Measurements from ENCODE around the gene PILRB.
"Not testable (repeated sequence)": the region's sequence is repeated elsewhere in the genome, so short reads cannot be mapped to it uniquely, and the experiment has no call there.

The PILRB gene

GRCh38 chr7:100369105-100369504, 11.2 kb downstream of the PILRB start:
- no peak for DNase-seq (ENCODE audit: low read depth, low spot score)
- H3K4me3 ChIP-seq (ENCODE audit: insufficient read length, low read depth) = no peak overlapping the region

GRCh38 chr7:100370303-100370702, 12.4 kb downstream of the PILRB start:
- peaks cover 24% of the 10 kb centered on the region for H3K36me3 ChIP-seq (ENCODE audit: insufficient read depth, insufficient read length, low read length)
- peak; percentile 87 for DNase-seq (ENCODE audit: low read depth, low spot score)
- no peak overlapping the region for H3K4me3 ChIP-seq (ENCODE audit: insufficient read length, low read depth)
- no peak overlapping the region for H3K9ac ChIP-seq (ENCODE audit: insufficient read length, low read depth)
- H3K4me1 ChIP-seq (ENCODE audit: insufficient read depth, insufficient read length) = peaks cover 24% of the 10 kb centered on the region
- no peak for TF ChIP-seq YY1 (IDR thresholded peaks at IDR 0.05; ENCODE audit: insufficient read depth, insufficient read length)
- no peak for TF ChIP-seq ZNF274 (IDR thresholded peaks at IDR 0.05; ENCODE audit: low read depth, low read length)
- TF ChIP-seq SUZ12 (IDR thresholded peaks at IDR 0.05; ENCODE audit: extremely low read depth, insufficient read depth, insufficient read length) = no peak
- no peaks in the 10 kb centered on the region for H3K9me3 ChIP-seq (ENCODE audit: insufficient read depth, low read length)
- no peaks in the 10 kb centered on the region for H3K27me3 ChIP-seq (ENCODE audit: insufficient read depth, insufficient read length)

More at GRCh38 chr7:100369105-100369504, 11.2 kb downstream of the PILRB start:
- H3K27me3 ChIP-seq (ENCODE audit: insufficient read depth, insufficient read length) = no peaks in the 10 kb centered on the region
- H3K9me3 ChIP-seq (ENCODE audit: insufficient read depth, low read length) = no peaks in the 10 kb centered on the region
- H3K4me1 ChIP-seq (ENCODE audit: insufficient read depth, insufficient read length) = peaks cover 16% of the 10 kb centered on the region
- peak overlapping the region; percentile 36 for H3K9ac ChIP-seq (ENCODE audit: insufficient read length, low read depth)
- peaks cover 33% of the 10 kb centered on the region for H3K36me3 ChIP-seq (ENCODE audit: insufficient read depth, insufficient read length, low read length)
- TF ChIP-seq ZNF274 (IDR thresholded peaks at IDR 0.05; ENCODE audit: low read depth, low read length) (no peak), SUZ12 (IDR thresholded peaks at IDR 0.05; ENCODE audit: extremely low read depth, insufficient read depth, insufficient read length) (no peak), YY1 (IDR thresholded peaks at IDR 0.05; ENCODE audit: insufficient read depth, insufficient read length) (no peak)

- Histone ChIP-seq H3K36me3 (ENCODE audit: insufficient read depth, insufficient read length, low read length) (peaks cover 24% of the 10 kb centered on the region), H3K27me3 (ENCODE audit: insufficient read depth, insufficient read length) (no peaks in the 10 kb centered on the region), H3K9ac (ENCODE audit: insufficient read length, low read depth) (no peak overlapping the region), H3K9me3 (ENCODE audit: insufficient read depth, low read length) (no peaks in the 10 kb centered on the region), H3K4me3 (ENCODE audit: insufficient read length, low read depth) (no peak overlapping the region), H3K4me1 (ENCODE audit: insufficient read depth, insufficient read length) (peaks cover 24% of the 10 kb centered on the region)
- DNase-seq (ENCODE audit: low read depth, low spot score) = no peak
- no peak for TF ChIP-seq YY1 (IDR thresholded peaks at IDR 0.05; ENCODE audit: insufficient read depth, insufficient read length)
- TF ChIP-seq ZNF274 (IDR thresholded peaks at IDR 0.05; ENCODE audit: low read depth, low read length) = no peak
- no peak for TF ChIP-seq SUZ12 (IDR thresholded peaks at IDR 0.05; ENCODE audit: extremely low read depth, insufficient read depth, insufficient read length)
Observed at GRCh38 chr7:100370746-100371145, 12.8 kb downstream of the PILRB start.

GRCh38 chr7:100371561-100372171, 13.7 kb downstream of the PILRB start:
- H3K4me3 ChIP-seq (ENCODE audit: insufficient read length, low read depth) = no peak overlapping the region
- TF ChIP-seq ZNF274 (IDR thresholded peaks at IDR 0.05; ENCODE audit: low read depth, low read length) = no peak
- TF ChIP-seq SUZ12 (IDR thresholded peaks at IDR 0.05; ENCODE audit: extremely low read depth, insufficient read depth, insufficient read length) = no peak
- TF ChIP-seq YY1 (IDR thresholded peaks at IDR 0.05; ENCODE audit: insufficient read depth, insufficient read length) = no peak
- no peaks in the 10 kb centered on the region for H3K27me3 ChIP-seq (ENCODE audit: insufficient read depth, insufficient read length)
- no peak overlapping the region for H3K9ac ChIP-seq (ENCODE audit: insufficient read length, low read depth)
- H3K36me3 ChIP-seq (ENCODE audit: insufficient read depth, insufficient read length, low read length) = peaks cover 18% of the 10 kb centered on the region
- H3K9me3 ChIP-seq (ENCODE audit: insufficient read depth, low read length) = no peaks in the 10 kb centered on the region
- H3K4me1 ChIP-seq (ENCODE audit: insufficient read depth, insufficient read length) = peaks cover 24% of the 10 kb centered on the region
- DNase-seq (ENCODE audit: low read depth, low spot score) = no peak

GRCh38 chr7:100372256-100372655, 14.3 kb downstream of the PILRB start:
- Histone ChIP-seq H3K36me3 (ENCODE audit: insufficient read depth, insufficient read length, low read length) (peaks cover 12% of the 10 kb centered on the region), H3K9me3 (ENCODE audit: insufficient read depth, low read length) (no peaks in the 10 kb centered on the region), H3K9ac (ENCODE audit: insufficient read length, low read depth) (no peak overlapping the region), H3K4me3 (ENCODE audit: insufficient read length, low read depth) (no peak overlapping the region), H3K27me3 (ENCODE audit: insufficient read depth, insufficient read length) (no peaks in the 10 kb centered on the region), H3K4me1 (ENCODE audit: insufficient read depth, insufficient read length) (peaks cover 24% of the 10 kb centered on the region)
- no peak for DNase-seq (ENCODE audit: low read depth, low spot score)
- TF ChIP-seq SUZ12 (IDR thresholded peaks at IDR 0.05; ENCODE audit: extremely low read depth, insufficient read depth, insufficient read length) (no peak), ZNF274 (IDR thresholded peaks at IDR 0.05; ENCODE audit: low read depth, low read length) (no peak), YY1 (IDR thresholded peaks at IDR 0.05; ENCODE audit: insufficient read depth, insufficient read length) (no peak)

GRCh38 chr7:100372694-100373093, 14.8 kb downstream of the PILRB start:
- H3K4me3 ChIP-seq (ENCODE audit: insufficient read length, low read depth) = no peak overlapping the region
- H3K36me3 ChIP-seq (ENCODE audit: insufficient read depth, insufficient read length, low read length) = peaks cover 9% of the 10 kb centered on the region
- peaks cover 24% of the 10 kb centered on the region for H3K4me1 ChIP-seq (ENCODE audit: insufficient read depth, insufficient read length)
- no peak overlapping the region for H3K9ac ChIP-seq (ENCODE audit: insufficient read length, low read depth)
- no peaks in the 10 kb centered on the region for H3K9me3 ChIP-seq (ENCODE audit: insufficient read depth, low read length)
- no peaks in the 10 kb centered on the region for H3K27me3 ChIP-seq (ENCODE audit: insufficient read depth, insufficient read length)
- no peak for TF ChIP-seq YY1 (IDR thresholded peaks at IDR 0.05; ENCODE audit: insufficient read depth, insufficient read length)
- no peak for TF ChIP-seq ZNF274 (IDR thresholded peaks at IDR 0.05; ENCODE audit: low read depth, low read length)
- TF ChIP-seq SUZ12 (IDR thresholded peaks at IDR 0.05; ENCODE audit: extremely low read depth, insufficient read depth, insufficient read length) = no peak
- DNase-seq (ENCODE audit: low read depth, low spot score) = no peak

- Histone ChIP-seq H3K36me3 (ENCODE audit: insufficient read depth, insufficient read length, low read length) (peaks cover 6% of the 10 kb centered on the region), H3K9ac (ENCODE audit: insufficient read length, low read depth) (no peak within 1 kb of the TSS), H3K27me3 (ENCODE audit: insufficient read depth, insufficient read length) (no peaks in the 10 kb centered on the region), H3K9me3 (ENCODE audit: insufficient read depth, low read length) (no peaks in the 10 kb centered on the region), H3K4me3 (ENCODE audit: insufficient read length, low read depth) (no peak within 1 kb of the TSS), H3K4me1 (ENCODE audit: insufficient read depth, insufficient read length) (peaks cover 24% of the 10 kb centered on the region)
- TF ChIP-seq ZNF274 (IDR thresholded peaks at IDR 0.05; ENCODE audit: low read depth, low read length) = no peak
- no peak for TF ChIP-seq SUZ12 (IDR thresholded peaks at IDR 0.05; ENCODE audit: extremely low read depth, insufficient read depth, insufficient read length)
- no peak for DNase-seq (ENCODE audit: low read depth, low spot score)
Observed at GRCh38 chr7:100373261-100373831, 15.4 kb downstream of the PILRB start, which contains the start of gene PILRA. PILRA (plus strand) TSS chr7:100373487; CDS start chr7:100373657, 170 bp downstream.

- not testable (repeated sequence) for H3K27me3 ChIP-seq (ENCODE audit: insufficient read depth, insufficient read length); H3K36me3 ChIP-seq (ENCODE audit: insufficient read depth, insufficient read length, low read length); H3K9ac ChIP-seq (ENCODE audit: insufficient read length, low read depth); H3K9me3 ChIP-seq (ENCODE audit: insufficient read depth, low read length); H3K4me3 ChIP-seq (ENCODE audit: insufficient read length, low read depth); DNase-seq (ENCODE audit: low read depth, low spot score)
- H3K4me1 ChIP-seq (ENCODE audit: insufficient read depth, insufficient read length) = peaks cover 23% of the 10 kb centered on the region
Observed at GRCh38 chr7:100373870-100374598, 16.1 kb downstream of the PILRB start.

All from NT2/D1 (cell line).